ENCODE measurements around the gene JUND.

JUND gene

DNA sequence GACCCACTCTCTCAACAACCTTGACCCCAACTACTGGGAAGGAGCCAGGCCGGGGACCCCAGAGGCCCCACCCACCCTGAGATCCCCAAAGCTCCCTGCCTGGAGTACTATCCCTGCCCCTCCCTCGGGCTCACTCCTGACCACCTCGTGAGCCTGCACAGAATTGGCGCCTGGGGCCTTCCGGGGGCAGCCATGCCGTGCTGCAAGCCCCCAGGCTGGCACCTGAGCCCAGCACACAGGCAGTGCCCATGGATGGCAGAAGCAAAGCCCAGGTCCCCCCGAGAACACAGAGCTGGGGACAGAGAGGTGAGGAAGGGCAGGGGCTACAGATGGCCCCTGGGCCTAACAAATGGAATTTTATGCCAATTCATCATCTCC, 27.5 kb upstream of the JUND start:
- DNase-seq (ENCODE audit: low read depth in 3 of 3, low spot score in 1 of 3) = no peak

DNA sequence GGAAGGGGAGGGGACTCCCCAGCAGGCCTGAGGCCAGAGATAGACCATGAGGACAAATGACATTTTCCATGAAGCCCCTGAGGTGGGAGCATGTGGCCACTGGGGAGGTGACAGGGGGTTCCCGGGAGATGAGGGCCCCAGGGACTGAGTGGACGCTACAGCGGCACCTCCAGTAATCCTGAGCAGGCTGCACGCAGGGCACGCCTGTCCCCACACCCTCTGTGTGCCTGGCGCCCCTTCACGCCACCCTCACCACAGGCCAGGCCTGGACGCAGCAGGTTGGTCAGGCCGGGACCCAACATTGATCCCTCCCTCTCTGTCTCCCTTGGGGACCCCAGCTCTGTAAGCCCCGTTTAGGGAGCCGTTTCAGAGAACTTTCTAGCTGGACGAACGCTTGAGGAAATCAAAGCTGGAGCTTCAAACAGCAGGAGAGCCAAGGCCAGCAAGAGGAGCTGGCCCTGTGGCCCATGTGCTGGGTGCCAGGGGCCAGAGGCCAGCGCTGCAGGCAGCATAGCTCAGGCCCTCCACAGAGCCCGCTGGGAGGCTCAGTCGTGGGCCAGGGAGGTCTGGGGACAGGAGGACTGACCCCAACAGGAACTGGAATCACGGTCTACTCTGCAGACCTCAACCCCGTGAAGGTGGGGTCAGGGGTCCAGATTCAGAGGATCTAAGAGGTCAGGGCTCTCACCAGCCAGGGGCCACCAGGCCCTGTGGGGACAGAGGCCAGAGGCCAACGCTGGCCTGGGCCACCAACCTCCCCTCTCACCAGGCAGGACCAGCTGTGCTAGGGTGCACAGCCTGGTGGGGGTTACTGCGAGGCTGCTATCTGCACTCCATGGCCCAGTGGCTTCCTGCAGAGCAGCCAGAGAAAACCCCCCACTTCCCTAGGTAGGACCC, 26.9 kb upstream of the JUND start:
- no peak for DNase-seq (ENCODE audit: low read depth in 3 of 3, low spot score in 1 of 3)

DNA sequence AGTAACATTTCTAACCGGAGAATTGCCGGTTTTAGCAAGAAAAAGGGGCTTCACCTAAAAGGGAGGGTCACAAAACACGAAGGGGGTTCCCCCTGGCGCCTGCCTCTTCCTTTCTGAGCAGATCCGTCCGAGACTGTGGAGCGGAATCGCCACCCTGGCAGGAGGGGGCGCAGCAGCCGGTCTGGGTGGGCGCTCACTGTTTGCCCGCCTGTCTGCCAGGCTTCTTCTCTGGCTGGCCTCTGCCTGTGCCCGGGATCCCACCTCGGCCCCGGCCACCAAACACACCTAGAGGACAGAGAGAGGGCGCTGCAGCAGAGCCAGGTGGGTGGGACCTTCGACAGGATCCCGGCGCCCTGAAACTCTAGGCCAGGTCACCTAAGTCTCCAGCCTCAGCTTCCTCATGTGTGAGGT, 25.9 kb upstream of the JUND start:
- DNase-seq (ENCODE audit: low read depth in 3 of 3, low spot score in 1 of 3) = no peak

- DNase-seq (ENCODE audit: low read depth in 3 of 3, low spot score in 1 of 3) = no peak
Observed at GRCh38 chr19:18306888-18307260, 25.5 kb upstream of the JUND start.

DNA sequence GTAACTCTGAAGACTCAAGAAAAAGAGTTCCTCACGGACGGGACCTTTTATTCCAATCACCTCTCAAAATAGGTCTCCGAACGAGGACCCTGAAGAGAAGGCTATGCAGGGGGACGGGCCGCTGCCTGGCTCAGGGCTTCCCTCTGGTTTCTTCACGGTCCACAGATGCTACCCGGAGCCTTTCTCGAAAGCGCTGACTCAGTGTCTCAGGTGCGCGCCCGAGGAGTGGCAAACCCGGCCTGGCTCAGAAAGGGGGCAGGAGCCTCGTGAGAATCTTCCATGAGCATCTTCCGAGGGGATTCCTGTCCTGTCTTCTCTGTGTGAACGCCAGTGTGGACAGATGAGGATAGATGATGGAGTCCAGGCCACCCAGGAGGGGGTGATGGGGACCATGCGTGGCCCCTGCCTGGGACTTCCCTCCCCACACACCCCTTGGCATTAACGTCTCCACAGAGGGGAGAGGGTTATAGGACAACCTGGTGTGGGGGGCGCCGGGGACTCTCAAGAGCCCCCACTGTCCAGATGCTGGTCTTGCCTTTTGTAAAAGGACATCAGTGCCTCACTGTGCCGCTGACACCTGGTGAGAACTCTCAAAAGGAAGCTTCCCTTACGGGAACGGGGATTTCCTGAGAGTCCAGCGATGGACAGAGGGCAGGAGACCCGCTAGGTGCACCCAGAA, 24.9 kb upstream of the JUND start:
- DNase-seq (ENCODE audit: low read depth in 3 of 3, low spot score in 1 of 3) = no peak

GRCh38 chr19:18304458-18305310, 23.3 kb upstream of the JUND start:
- DNase-seq (ENCODE audit: low read depth in 3 of 3, low spot score in 1 of 3) = peak; percentile 58 to 73 (median 67)

GRCh38 chr19:18304208-18304457, 22.7 kb upstream of the JUND start:
- no peak for DNase-seq (ENCODE audit: low read depth in 3 of 3, low spot score in 1 of 3)

GRCh38 chr19:18301718-18302111, 20.3 kb upstream of the JUND start:
- no peak for DNase-seq (ENCODE audit: low read depth in 3 of 3, low spot score in 1 of 3)

GRCh38 chr19:18300930-18301717, 19.7 kb upstream of the JUND start:
- no peak for DNase-seq (ENCODE audit: low read depth in 3 of 3, low spot score in 1 of 3)

GRCh38 chr19:18299654-18300053, 18.2 kb upstream of the JUND start:
- DNase-seq (ENCODE audit: low read depth in 3 of 3, low spot score in 1 of 3) = no peak

- no peak for DNase-seq (ENCODE audit: low read depth in 3 of 3, low spot score in 1 of 3)
Observed at GRCh38 chr19:18298601-18299000, 17.2 kb upstream of the JUND start.

- no peak for DNase-seq (ENCODE audit: low read depth in 3 of 3, low spot score in 1 of 3)
Observed at GRCh38 chr19:18297308-18297707, 15.9 kb upstream of the JUND start.

DNA sequence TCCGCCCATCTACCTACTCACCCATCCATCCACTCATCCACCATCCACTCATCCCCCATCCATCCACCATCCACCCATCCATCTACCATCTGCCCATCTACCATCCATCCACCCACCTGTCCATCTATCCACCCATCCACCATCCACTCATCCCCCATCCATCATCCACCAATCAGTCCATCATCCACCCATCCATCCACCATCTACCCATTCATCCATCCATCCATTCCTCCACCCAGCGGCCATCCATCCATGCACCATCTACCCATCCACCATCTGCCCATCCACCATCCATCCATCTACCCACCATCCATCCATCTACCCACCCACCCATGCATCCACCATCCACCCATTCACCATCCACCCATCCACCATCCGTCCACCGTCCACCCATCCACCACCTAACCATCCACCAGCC, 13.6 kb upstream of the JUND start:
- no peak for DNase-seq (ENCODE audit: low read depth in 3 of 3, low spot score in 1 of 3)

GRCh38 chr19:18294467-18294864, 13.0 kb upstream of the JUND start:
- peak; percentile 78 to 85 (median 81) for DNase-seq (ENCODE audit: low read depth in 3 of 3, low spot score in 1 of 3)

DNA sequence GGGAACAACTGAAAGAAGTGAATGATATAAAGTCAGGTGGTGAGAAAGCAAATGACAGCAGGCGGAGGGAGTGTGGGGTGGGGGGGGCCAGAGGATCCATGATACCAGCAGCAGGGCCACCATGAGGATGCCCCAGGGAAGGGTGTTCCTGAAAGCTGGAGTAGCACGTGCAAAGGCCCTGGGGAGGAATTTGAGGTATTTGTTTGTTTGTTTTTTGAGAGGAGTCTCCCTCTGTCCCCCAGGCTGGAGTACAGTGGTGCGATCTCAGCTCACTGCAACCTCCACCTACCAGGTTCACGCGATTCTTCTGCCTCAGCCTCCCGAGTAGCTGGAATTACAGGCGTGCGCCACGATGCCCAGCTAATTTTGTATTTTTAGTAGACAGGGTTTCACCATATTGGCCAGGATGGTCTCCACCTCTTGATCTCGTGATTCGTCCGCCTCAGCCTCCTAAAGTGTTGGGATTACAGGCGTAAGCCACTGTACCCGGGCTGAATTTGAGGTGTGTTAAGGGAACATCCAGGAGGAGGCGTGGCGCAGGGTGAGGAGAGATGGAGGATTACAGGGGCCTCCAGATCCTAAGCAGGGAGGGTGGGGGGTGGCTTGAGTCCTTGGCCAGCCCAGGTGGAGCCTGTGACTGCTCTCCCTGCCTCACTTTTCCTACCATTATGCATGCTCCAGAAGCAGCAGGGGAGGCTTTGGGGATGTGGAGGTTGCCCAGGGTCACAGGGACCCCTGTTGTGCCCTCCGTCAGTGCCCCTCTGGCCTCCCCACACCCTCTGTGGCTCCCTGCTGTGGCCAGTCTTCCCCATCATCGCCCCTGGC, 12.4 kb upstream of the JUND start:
- no peak for DNase-seq (ENCODE audit: low read depth in 3 of 3, low spot score in 1 of 3)

DNA sequence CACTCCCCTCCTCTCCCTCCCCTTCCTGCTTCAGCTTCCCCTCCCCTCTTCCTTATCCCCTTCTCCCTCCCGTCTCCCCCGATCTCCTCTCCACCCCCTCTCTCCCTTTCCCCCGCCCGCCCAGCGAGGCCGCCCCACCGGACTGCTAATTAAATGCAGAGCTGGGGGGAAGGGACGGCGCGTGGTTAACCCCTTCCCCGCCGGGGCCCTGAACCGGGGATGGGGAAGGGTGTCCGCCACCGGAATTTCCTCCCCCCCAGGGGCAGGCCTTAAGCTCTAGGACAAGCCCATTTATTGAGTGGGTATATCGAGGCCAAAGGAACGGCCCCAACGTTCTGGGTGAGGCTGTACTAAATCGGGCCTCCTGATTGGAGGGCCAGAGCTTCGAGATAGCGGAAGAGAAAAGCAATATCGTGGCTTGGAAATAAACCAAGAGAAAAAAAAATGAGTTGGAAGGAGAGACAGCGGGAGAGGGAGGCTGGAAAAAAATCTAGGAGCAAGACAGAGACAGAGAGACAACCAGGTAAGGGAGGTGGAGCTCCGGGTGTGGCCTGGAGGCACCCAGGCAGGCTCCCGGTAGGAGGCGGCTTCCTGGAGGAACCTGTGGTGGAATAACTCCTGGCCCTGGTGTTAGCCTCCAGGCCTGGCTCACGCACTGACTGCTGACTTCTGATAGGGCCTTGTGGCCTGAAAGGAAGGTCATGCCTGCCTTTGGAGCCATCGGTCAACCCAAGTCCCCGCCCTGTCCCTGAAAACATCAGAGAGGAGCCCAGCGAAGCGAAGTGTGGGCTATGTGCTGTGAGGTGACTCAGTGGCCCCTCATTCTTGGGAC, 11.6 kb upstream of the JUND start:
- no peak for DNase-seq (ENCODE audit: low read depth in 3 of 3, low spot score in 1 of 3)

- DNase-seq (ENCODE audit: low read depth in 3 of 3, low spot score in 1 of 3) = no peak
Observed at GRCh38 chr19:18292462-18292809, 11.0 kb upstream of the JUND start.

DNA sequence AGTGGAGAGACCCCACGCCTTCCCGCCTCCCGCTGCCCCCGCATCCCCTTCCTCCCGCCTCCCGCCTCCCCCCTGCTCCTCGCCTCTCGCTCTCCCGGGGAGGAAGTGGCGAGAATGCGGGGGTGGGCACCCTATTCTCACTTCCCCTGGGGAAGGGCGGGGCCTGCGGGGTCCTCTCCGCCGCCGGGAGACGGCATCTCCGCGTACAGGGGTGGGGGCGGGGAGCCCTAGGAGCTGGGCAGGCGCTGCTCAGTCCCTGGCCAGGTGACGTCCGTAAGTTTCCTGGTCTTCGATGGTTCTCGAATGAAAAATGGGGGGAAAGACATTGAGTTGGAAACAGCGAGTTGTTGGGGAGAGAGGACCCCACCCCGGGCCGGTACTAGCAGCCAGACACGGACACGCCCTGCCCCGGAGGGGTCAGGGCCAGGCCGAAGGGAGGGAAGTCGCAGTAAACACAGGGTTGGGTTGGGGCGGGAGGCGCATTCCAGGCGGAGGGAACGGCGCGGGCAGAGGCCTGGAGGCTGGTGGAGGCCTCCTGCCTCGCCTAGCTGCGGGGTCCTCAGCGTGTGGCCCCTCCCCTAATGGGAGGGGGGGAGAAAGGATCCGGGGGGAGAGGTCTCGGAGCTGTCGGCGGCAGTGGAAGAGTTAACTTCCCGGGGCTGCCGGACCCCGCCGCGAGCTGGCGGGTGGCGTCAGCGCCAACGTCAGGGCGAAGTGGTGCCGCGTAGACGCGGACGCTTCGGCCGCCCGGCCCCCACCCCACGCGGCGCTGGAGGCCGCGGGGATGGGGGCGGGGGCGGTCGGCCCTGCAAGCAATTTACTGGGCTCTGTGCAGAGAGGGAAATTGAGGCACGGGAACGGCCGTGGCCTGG, 10.4 kb upstream of the JUND start:
- DNase-seq (ENCODE audit: low read depth in 3 of 3, low spot score in 1 of 3) = peak in 1 of 3 donors; percentile 56

Measured in stimulated activated CD4-positive, alpha-beta T cell treated with anti-CD3 and anti-CD28 coated beads, TNF-alpha, amount 100 ng/mL, for 1 hour (primary cell).